Measurements from ENCODE around the gene SRCAP.

DNA sequence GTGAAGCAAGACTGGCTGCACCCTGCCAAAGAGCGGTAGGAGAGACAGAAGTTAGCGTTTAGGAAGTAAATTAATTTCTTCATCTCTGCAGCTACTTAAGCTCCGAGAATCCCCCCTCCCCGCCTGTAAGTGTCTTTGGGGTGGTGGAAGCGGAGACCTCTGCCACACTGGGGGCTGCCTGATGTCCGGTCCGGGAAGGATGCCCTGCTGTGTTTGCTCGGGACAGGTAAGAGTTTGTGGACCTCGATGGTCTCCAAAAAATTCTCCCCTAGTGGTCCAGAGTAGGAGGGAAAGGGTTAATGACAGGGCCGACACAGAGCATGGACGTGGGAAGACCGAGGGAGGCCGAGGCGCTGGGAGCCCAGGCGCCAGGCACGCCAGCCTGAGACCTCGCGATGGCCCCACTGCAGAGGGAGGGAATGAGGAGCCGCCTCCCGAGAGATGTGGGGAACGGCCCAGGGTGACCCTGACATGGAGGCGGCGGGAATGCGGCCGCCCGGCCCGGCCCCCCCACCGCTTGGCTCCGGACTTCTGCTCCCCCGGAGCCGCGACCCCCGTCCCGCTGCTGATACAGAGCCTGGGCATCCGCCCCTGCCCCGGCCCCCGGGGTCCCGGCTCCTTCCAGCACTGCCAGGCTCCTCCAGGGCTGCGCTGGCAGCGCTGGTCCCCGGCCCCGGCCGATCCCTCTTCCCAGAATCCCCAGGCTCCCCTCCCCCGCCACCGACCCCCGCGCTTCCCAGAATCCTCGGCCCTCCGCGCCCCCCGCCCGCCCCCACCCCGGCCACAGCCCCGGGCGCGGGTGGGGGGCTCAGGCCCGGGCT is 87.4 kb downstream of the SRCAP start:
- TF ChIP-seq EZH2 (IDR thresholded peaks at IDR 0.05): no peak
- TF ChIP-seq, protein P1, sequence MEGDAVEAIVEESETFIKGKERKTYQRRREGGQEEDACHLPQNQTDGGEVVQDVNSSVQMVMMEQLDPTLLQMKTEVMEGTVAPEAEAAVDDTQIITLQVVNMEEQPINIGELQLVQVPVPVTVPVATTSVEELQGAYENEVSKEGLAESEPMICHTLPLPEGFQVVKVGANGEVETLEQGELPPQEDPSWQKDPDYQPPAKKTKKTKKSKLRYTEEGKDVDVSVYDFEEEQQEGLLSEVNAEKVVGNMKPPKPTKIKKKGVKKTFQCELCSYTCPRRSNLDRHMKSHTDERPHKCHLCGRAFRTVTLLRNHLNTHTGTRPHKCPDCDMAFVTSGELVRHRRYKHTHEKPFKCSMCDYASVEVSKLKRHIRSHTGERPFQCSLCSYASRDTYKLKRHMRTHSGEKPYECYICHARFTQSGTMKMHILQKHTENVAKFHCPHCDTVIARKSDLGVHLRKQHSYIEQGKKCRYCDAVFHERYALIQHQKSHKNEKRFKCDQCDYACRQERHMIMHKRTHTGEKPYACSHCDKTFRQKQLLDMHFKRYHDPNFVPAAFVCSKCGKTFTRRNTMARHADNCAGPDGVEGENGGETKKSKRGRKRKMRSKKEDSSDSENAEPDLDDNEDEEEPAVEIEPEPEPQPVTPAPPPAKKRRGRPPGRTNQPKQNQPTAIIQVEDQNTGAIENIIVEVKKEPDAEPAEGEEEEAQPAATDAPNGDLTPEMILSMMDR (IDR thresholded peaks at IDR 0.05): no peak

All from neural progenitor cell (in vitro differentiated cells).